ENCODE data around the gene MAN1A1. TPM values are rescaled to one million over a fixed set of nuclear protein-coding genes. Genes with fewer than 3 reads are reported as not detected.

MAN1A1 gene
- total and polyA plus RNA-seq, 4 donors: 68.2 to 209 (median 148) TPM

- no peak overlapping the region for H3K27ac ChIP-seq (ENCODE audit: low read depth in 1 of 2, low read length in 2 of 2)
- WGBS: 98% methylated on average over 2 of the region's 2 CpGs
Measured at GRCh38 chr6:119250036-119250435, 99.5 kb downstream of the MAN1A1 start.

GRCh38 chr6:119249319-119249718 lies 100.2 kb downstream of the MAN1A1 start:
- H3K9ac ChIP-seq (ENCODE audit: low read depth in 1 of 2, low read length in 2 of 2): no peak overlapping the region
- no peak for TF ChIP-seq CTCF (IDR thresholded peaks at IDR 0.05; ENCODE audit: low read depth, low read length, missing input control)
- no peak for TF ChIP-seq TAF1 (conservative IDR thresholded peaks at IDR 0.05)
- no peak for TF ChIP-seq NR2F2 (IDR thresholded peaks at IDR 0.05)
- TF ChIP-seq REST (IDR thresholded peaks at IDR 0.05): no peak
- no peak for TF ChIP-seq SP1 (IDR thresholded peaks at IDR 0.05)
- H3K4me3 ChIP-seq (ENCODE audit: low read depth in 1 of 3, low read length in 3 of 3): no peak overlapping the region
- no peaks in the 10 kb centered on the region for H3K4me1 ChIP-seq (ENCODE audit: control insufficient read depth in 4 of 4, insufficient read depth in 4 of 4, low read length in 3 of 4)
- 99% methylated on average over 4 of the region's 4 CpGs for WGBS
- H3K27ac ChIP-seq (ENCODE audit: low read depth in 1 of 2, low read length in 2 of 2): no peak overlapping the region
- H3K27me3 ChIP-seq (ENCODE audit: control insufficient read depth in 4 of 4, insufficient read depth in 4 of 4, low read length in 3 of 4): no peaks in the 10 kb centered on the region
- no peaks in the 10 kb centered on the region for H3K9me3 ChIP-seq (ENCODE audit: control insufficient read depth in 4 of 4, low read length in 3 of 4)
- no peak for DNase-seq (ENCODE audit: low spot score)
- peaks cover 0 to 43% (median 20%) of the 10 kb centered on the region in 4 donors for H3K36me3 ChIP-seq (ENCODE audit: control insufficient read depth in 4 of 4, insufficient read depth in 3 of 4, low read depth in 1 of 4, low read length in 3 of 4)

More at GRCh38 chr6:119250036-119250435, 99.5 kb downstream of the MAN1A1 start:
- Histone ChIP-seq H3K9me3 (ENCODE audit: control insufficient read depth in 4 of 4, low read length in 3 of 4) (no peaks in the 10 kb centered on the region), H3K4me1 (ENCODE audit: control insufficient read depth in 4 of 4, insufficient read depth in 4 of 4, low read length in 3 of 4) (no peaks in the 10 kb centered on the region), H3K4me3 (ENCODE audit: low read depth in 1 of 3, low read length in 3 of 3) (no peak overlapping the region), H3K27me3 (ENCODE audit: control insufficient read depth in 4 of 4, insufficient read depth in 4 of 4, low read length in 3 of 4) (no peaks in the 10 kb centered on the region), H3K9ac (ENCODE audit: low read depth in 1 of 2, low read length in 2 of 2) (no peak overlapping the region), H3K36me3 (ENCODE audit: control insufficient read depth in 4 of 4, insufficient read depth in 3 of 4, low read depth in 1 of 4, low read length in 3 of 4) (peaks cover 0 to 38% (median 18%) of the 10 kb centered on the region in 4 donors)
- TF ChIP-seq JUND (IDR thresholded peaks at IDR 0.05): no peak
- TF ChIP-seq REST (IDR thresholded peaks at IDR 0.05): no peak
- no peak for TF ChIP-seq GABPA (IDR thresholded peaks at IDR 0.05 in 1 of 2, conservative IDR thresholded peaks at IDR 0.05 in 1 of 2)
- TF ChIP-seq HNF4G (IDR thresholded peaks at IDR 0.05): no peak
- no peak for DNase-seq (ENCODE audit: low spot score)

All from liver (tissue), 9 donors.